ENCODE data around the gene GPS1.

Gene GPS1

DNA sequence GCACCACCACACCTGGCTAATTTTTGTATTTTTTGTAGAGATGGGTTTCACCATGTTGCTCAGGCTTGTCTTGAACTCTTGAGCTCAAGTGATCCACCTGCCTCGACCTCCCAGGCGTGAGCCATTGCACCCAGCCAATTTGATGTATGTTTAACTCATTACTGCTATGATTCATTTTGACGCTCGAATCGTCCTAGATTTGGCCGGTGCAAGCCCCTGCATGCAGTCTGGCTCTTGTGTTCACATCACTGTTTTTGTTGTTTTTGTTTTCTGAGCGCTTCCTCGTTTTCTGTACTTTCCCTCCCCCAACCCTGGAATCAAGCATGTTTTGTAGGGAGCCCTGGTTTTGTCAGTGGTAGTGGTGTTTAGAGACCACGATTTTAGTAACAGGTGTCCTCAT lies 21.7 kb downstream of the GPS1 start:
- FAIRE-seq = no peak

DNA sequence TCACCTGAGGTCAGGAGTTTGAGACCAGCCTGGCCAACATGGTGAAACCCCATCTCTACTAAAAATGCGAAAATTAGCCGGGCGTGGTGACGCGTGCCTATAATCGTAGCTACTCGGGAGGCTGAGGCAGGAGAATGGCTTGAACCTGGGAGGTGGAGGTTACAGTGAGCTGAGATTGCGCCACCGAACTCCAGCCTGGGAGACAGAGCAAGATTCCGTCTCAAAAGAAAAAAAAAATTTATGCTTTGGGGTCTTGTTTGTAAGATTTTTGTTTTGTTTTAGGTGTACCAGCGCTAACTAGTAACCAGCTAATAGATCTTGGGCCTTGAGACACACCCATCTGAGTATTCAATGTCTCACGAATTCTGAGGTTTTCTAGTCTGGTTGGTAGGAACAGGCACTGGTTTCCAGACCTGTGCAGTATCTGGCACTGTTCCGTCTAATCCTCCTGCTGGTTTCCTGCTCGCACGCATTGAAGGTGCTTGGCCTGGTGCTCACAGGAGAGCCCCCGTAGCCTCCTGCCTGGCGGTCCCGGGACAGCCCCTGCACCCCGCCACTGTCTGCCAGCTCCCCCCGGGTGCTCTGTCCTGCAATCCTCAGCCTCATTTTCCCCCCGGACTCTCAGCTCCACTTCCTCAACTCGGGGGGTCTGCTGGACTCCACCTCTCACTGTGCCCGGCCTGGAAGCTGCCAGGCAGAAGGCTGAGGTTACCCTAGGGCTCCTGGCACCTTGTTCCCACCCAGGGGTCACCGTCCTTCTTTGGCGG lies 24.5 kb downstream of the GPS1 start:
- DNase-seq (ENCODE audit: extremely low spot score, insufficient read length, low read depth) (no peak), FAIRE-seq (no peak)

More for the DNA sequence above, 21.7 kb downstream of the GPS1 start:
- DNase-seq (ENCODE audit: extremely low spot score, insufficient read length, low read depth) = no peak

DNA sequence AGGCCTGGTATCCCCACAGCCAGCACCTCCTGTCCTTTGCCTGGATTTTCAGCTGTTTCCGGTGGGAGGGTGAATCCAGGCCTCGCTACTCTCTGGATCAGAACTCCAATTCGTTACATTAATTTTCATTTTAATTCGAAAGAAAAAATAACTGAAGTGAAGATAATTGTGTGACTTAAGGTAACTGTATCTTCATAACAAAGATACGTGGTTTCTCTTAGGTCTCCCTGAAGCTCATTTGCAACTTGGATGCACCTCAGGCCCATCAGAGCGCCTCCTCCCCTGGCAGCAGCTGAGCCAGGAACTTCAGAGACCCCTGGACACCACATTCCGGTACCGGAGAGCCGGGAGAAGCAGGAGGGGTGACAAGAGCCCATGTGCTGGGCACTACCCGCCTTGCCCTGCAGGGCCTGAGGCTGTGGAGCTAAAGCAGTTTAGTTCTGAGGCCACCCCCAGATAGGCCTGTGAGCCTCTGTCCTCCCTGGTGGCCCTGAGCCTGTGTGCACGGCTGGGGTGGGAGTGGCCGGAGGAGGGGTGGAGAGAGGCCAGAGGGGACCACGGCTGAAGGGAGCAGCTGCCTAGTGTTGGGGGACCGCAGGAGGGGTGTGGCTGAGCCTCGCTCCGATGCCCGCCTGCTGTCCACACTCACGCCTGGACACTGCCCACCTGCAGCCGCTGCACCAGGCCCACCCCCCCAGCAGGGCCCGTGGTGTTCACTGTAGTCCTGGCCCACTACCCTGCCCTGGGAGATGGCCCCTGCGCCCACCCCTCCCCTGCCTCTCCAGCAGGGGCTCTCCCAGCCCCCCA lies 25.3 kb downstream of the GPS1 start:
- FAIRE-seq = no peak
- DNase-seq (ENCODE audit: extremely low spot score, insufficient read length, low read depth) = no peak

DNA sequence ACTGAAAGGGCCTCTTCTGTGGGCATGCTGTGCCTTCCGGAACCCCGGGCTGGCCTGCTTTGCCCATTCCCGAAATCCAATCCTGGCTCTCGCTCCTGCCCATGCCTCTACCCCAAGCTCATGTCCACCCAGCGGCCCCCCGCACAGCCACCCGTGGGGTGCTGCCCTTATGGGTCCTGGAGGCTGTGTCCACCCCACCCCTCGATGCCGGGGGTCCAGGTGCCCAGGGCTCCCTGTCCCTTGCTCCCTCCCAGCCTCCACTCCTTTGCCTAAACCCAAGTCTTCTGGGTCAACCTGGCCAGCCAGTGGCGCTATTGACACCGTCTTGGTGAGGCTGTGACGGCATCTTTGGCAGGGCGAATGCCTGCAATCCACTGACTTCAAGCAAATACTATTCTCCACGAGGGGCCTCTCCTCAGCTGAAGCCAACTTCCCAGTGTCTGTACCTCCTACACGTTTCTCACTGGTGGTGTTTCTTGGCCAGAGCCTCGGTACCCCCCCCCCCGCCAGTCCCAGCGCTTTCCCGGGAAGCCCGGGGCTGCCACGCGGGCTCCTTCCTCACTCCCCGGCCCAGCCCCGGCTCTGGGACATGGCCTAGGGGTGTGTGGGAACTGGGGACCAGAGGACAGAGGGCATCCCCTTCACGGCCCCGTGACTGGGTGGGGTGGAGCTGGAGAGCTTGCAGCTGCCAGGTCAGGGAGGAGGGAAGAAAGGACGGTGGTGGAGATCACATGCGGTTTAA lies 26.1 kb downstream of the GPS1 start:
- DNase-seq (ENCODE audit: extremely low spot score, insufficient read length, low read depth) (no peak), FAIRE-seq (no peak)

DNA sequence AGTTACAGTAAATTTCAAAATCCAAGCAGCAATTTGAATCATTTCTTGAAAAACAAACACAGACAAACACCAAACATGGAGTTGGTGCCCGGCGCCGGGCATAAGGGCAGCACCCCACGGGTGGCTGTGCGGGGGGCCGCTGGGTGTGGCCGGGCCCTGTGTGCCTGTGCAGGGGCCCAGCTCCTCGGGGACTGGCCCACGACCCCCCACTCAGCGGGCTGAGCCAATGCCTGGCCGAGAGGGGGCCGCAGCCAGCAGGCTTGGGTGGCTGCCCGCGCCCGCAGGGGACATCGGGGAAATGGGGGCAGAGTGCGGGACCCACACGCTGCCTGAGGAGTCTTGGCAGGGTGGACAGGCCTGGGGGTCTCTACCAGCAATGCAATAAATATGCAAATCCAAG lies 26.7 kb downstream of the GPS1 start:
- DNase-seq (ENCODE audit: extremely low spot score, insufficient read length, low read depth) = no peak

DNA sequence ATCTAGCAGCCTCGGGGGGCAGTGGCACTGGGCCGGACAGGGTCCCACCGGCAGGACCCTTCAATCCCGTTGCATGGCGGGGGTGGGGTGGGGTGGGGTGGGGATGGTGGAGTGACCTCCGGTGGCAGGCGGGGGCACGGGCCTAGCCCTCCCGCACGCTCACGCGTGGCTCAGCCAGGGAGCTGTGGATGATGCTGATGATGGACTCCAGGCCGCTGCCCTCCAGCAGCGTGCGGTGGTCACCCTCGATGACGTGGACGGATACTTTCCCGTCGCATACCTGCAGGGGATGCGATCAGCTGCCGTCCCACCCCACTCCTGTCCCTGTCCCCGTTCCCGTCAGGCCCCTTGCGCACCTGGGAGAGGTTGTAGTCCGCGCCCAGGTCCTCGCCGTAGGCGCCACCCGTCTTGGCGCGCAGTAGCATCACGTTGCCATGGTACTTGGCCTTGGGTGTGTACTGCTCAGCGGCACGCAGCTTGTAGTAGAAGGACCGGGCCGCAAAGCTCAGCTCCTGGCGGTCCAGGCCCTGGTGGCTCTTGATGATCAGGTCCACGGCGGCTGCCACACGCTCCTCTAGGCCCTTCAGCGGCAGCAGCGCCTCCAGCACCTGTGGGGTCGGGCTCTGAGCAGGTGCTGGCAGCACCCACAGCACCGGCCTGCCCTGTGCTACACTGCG lies 27.4 kb downstream of the GPS1 start:
- FAIRE-seq (no peak), DNase-seq (ENCODE audit: extremely low spot score, insufficient read length, low read depth) (no peak)

More for the DNA sequence above, 26.7 kb downstream of the GPS1 start:
- FAIRE-seq = no peak

DNA sequence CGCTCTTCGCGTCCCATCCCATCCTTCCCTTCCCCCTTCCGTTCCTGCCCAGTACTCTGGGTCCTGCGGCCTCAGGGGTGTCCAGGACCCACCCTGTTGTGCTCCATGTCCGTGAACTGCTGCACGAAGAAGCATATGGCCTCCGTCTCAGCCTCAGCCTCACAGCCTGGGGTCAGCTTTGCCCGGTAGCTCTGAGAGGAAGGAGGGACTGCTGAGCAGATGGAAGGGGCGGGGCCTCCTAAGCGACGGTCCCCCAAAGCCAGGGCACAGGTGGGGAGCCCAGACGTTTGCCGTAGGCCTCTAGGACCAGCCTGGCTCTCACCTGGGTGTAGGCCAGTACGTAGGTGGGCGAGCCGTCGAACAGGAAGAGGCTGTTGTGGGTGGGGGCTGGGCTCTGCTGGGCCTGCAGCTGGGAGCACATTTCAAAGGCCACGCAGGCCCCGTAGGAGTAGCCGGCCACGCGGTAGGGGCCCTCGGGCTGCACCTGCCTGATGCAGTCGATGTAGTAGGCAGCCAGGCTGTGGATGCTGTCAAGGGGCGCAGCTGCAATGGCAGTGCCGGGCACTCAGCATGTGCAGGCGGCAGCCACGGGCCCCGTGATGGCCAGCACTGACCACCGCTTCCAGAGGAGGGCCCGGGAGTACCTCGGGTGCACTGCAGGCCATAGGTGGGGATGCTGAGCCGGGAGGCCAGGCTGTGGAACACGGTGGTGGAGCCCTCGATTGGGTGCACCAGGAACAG lies 28.5 kb downstream of the GPS1 start:
- FAIRE-seq = no peak

DNA sequence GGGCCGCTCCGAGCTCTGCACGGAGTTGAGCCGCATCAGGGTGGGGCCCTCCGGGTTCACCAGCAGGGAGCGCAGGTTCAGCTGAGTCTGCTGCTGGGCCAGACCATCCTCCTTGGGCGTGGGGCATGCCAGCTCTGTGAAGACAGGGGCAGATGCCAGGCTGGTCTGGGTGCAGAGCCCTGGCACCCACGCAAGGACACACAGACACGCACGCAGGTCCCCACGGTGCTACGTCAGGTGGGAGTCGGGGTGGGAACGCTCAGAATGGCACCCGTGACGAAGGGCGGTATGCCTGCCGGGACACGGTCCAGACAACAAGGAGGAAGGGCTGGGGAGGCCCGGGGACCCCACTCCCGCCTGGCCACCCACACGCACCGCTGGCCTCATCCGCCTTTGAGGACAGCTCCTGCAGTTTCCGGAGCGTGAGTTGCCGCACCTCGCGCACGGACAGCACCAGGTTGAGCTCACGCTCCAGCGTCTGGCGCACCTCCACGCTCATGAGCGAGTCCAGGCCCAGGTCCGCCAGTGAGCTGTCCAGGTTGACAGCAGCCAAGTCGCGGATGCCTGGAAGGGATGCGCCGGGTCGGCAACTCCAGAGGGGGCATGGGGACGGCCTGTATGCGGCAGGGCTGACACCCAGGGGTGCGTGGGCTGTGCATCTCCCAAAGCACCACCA lies 29.2 kb downstream of the GPS1 start:
- DNase-seq (ENCODE audit: extremely low spot score, insufficient read length, low read depth) = no peak
- no peak for FAIRE-seq

More for the DNA sequence above, 28.5 kb downstream of the GPS1 start:
- DNase-seq (ENCODE audit: extremely low spot score, insufficient read length, low read depth) = no peak

DNA sequence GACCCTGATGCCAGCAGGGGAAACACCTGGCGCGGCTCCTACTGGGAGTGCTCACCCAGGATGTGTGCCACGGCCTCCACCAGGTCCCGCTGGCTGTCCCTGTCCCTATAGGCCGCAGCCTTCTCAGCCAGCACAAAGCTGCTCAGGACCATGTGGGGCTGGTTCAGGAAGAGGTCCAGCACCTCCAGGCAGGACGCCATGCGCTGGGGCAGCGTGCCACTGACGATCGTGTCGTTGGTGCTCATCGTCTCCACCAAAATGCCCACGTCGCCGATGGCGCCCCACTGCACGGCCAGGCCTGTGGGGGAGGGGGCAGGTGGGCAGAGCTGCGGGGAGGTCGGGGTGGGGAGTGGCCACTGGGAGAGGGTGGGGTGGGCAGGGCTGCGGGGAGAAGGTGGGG lies 29.8 kb downstream of the GPS1 start:
- no peak for FAIRE-seq

GRCh38 chr17:82081966-82082365 lies 30.3 kb downstream of the GPS1 start:
- FAIRE-seq (no peak), DNase-seq (ENCODE audit: extremely low spot score, insufficient read length, low read depth) (no peak)

More for the DNA sequence above, 29.8 kb downstream of the GPS1 start:
- DNase-seq (ENCODE audit: extremely low spot score, insufficient read length, low read depth) = no peak

- DNase-seq (ENCODE audit: extremely low spot score, insufficient read length, low read depth) = no peak
- no peak for FAIRE-seq
Measured at GRCh38 chr17:82082456-82082855, 30.8 kb downstream of the GPS1 start.

GRCh38 chr17:82083009-82083408 lies 31.3 kb downstream of the GPS1 start:
- no peak for DNase-seq (ENCODE audit: extremely low spot score, insufficient read length, low read depth)
- FAIRE-seq = no peak

- no peak for FAIRE-seq
- DNase-seq (ENCODE audit: extremely low spot score, insufficient read length, low read depth) = no peak
Measured at GRCh38 chr17:82083533-82084359, 32.0 kb downstream of the GPS1 start.

DNA sequence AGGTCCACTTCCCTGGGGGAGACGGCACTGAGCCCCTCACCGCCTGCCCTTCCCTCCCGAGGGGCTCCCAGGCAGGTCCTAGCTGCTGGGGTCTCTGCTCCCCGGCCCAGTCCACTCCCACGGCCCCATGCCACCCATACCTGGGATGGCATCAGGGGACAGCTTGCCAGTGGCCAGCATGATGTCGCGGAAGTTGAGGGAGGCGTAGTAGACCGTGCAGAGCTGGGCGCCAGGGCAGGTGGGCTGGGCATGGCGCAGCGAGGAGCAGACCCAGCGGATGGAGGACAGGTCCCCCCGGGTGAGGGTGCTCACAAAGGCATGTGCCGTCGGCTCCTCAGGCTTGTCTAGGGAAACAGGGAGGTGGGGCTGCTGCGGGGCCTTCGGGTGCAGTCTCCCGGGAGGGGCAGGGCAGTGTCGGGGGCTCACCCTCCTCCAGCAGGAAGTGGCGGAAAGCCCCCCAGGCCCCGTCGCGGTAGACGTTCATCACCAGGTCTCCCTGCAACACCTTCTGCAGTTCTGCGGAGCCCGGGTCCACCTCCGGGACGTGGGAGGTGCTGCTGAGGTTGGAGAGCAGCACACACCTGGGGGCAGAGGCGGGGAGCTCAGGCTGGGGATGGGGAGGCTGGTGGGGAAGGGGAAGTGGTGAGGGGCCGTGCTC lies 32.8 kb downstream of the GPS1 start:
- DNase-seq (ENCODE audit: extremely low spot score, insufficient read length, low read depth) = no peak
- FAIRE-seq = no peak

DNA sequence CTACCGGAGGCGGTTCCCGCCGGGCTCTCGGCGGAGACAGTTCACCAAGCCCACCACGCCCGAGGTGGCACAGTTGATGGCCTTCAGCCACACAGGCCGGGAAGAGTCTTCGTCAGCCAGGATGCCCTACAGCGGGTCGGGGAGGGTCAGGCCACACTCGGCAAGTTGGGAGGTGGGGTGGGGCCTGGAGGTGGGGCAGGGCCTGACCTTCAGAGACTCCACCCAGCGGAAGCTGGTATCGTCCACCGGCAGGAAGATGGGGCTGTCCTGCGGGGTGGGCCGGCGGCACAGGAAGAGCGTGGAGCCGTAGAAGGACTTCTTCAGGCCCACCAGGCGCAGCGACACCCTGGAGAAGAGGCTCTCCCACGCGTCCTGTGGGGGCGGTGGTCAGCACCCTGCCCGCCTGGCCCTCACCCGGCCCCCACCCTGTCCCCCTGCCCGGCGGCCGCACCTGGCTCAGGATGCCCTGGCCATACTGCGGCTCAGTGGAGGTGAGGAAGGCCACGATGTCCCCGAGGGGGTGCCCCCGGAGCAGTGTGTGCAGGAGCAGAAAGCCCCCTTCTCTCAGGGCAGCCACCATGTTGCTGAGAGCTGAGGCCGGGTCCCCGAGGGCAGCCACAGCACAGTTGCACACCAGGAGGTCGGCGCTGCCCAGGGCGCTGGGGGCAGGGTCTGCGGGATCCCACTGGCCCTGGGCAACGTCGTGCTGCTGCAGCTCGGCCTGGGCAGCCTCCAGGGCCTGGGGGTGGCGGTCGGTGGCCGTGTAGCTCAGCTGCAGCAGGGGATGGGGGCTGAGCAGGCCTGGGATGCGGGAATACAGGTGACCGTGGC lies 33.5 kb downstream of the GPS1 start:
- no peak for DNase-seq (ENCODE audit: extremely low spot score, insufficient read length, low read depth)
- no peak for FAIRE-seq

DNA sequence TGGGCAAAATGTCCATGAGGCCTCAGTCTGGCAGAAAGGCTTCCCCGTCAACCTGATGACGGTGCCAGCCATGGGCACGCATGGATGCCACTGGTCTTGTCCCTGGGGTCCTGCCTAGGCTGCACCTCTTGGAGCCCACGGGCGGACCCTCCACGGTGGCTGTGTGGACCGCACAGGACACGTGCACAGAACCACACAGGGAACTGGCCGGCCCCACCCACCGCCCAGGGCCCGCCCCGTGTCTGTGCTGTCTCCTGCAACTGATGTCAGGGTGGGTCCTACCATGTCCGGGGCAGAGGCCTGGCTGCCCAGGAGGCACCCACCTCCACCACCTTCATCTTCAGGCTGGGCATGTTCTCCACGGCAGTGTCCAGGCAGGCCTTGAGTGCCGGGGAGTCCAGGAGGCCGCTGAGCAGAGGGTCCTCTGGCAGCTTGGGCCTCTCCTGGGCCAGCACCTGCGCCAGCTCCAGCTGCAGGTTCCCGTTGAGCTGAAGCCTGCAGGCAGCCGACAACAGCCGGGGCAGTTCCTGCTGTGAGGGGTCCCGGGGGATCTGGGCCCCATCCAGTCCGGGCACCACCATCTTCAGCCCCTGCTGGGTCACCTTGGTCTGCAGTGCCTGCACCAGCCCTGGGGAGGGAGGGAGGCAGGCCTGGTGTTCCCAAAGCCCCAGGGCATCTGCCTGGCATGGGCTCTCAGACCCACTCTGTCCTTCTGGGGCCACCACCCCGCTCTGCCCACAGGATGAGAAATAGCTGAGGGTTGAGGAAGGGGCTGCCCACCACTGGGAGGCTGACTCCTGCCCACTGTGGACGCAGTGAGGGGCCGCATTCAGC lies 34.5 kb downstream of the GPS1 start:
- FAIRE-seq (no peak), DNase-seq (ENCODE audit: extremely low spot score, insufficient read length, low read depth) (no peak)

All from GM18507 (cell line).